ENCODE measurements around the gene ADGRG4. TPM values are rescaled to one million over a fixed set of nuclear protein-coding genes. Genes with fewer than 3 reads are reported as not detected.

ADGRG4 gene
- total and polyA plus RNA-seq, 3 donors from 2014 or later, result 0.28 to 1.0 (median 0.50) TPM

GRCh38 chrX:136258951-136259350 is 41.8 kb upstream of the ADGRG4 start:
- WGBS, 2 donors, result 92 to 100% methylated on average over 1 of the region's 1 CpG
- no peak for DNase-seq
- intact Hi-C loops (cut with DNase I; ENCODE audit: low total_unique reads), result no loop called here
- Histone ChIP-seq H3K27ac (no peak overlapping the region), H3K27me3 (no peaks in the 10 kb centered on the region), H3K9me3 (no peaks in the 10 kb centered on the region), H3K4me1 (no peaks in the 10 kb centered on the region), H3K36me3 (ENCODE audit: low read depth, missing control alignments) (no peaks in the 10 kb centered on the region), H3K4me3 (no peak overlapping the region)
- TF ChIP-seq POLR2A (IDR thresholded peaks at IDR 0.05) (no peak), CTCF (IDR thresholded peaks at IDR 0.05) (no peak)

DNA sequence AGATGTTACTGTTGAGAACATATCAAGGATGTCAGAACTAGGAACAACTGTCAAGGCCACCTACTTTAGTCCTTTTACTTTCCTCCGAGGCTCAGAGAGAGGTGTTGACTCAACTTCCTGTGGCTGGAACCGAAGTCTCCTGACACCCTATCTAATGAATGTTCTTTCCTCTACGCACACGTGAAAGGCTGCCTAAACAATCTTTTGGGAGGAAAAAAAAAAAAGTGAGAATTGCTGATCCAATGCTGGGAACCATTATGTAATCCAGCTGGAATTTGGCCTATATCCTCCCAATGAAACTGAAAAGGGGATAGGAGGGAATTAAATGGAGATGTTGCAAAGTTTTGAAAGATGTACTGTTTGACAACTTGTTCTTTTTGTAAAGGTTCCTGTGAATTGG is 41.2 kb upstream of the ADGRG4 start:
- DNase-seq, result peak; percentile 14
- intact Hi-C loops (cut with DNase I; ENCODE audit: low total_unique reads), result no loop called here
- H3K27me3 ChIP-seq, result no peaks in the 10 kb centered on the region
- 18 to 23% methylated on average over 4 of the region's 4 CpGs for WGBS, 2 donors
- no peaks in the 10 kb centered on the region for H3K36me3 ChIP-seq (ENCODE audit: low read depth, missing control alignments)
- H3K9me3 ChIP-seq, result no peaks in the 10 kb centered on the region
- no peaks in the 10 kb centered on the region for H3K4me1 ChIP-seq
- H3K27ac ChIP-seq, result no peak overlapping the region
- TF ChIP-seq POLR2A (IDR thresholded peaks at IDR 0.05) (no peak), CTCF (IDR thresholded peaks at IDR 0.05) (no peak)
- no peak overlapping the region for H3K4me3 ChIP-seq

GRCh38 chrX:136260776-136261175 is 40.0 kb upstream of the ADGRG4 start:
- Histone ChIP-seq H3K27me3 (no peaks in the 10 kb centered on the region), H3K4me3 (no peak overlapping the region), H3K4me1 (no peaks in the 10 kb centered on the region), H3K9me3 (no peaks in the 10 kb centered on the region), H3K36me3 (ENCODE audit: low read depth, missing control alignments) (no peaks in the 10 kb centered on the region), H3K27ac (no peak overlapping the region)
- no peak for DNase-seq
- TF ChIP-seq CTCF (IDR thresholded peaks at IDR 0.05) (no peak), POLR2A (IDR thresholded peaks at IDR 0.05) (no peak)
- intact Hi-C loops (cut with DNase I; ENCODE audit: low total_unique reads), result no loop called here

- intact Hi-C loops (cut with DNase I; ENCODE audit: low total_unique reads), result no loop called here
- Histone ChIP-seq H3K27ac (no peak overlapping the region), H3K9me3 (no peaks in the 10 kb centered on the region), H3K27me3 (no peaks in the 10 kb centered on the region), H3K36me3 (ENCODE audit: low read depth, missing control alignments) (no peaks in the 10 kb centered on the region), H3K4me3 (no peak overlapping the region), H3K4me1 (no peaks in the 10 kb centered on the region)
- DNase-seq, result no peak
- 88 to 94% methylated on average over 6 to 7 of the region's 7 CpGs for WGBS, 2 donors
- TF ChIP-seq POLR2A (IDR thresholded peaks at IDR 0.05), result no peak
- no peak for TF ChIP-seq CTCF (IDR thresholded peaks at IDR 0.05)
Measured at GRCh38 chrX:136261321-136261720, 39.4 kb upstream of the ADGRG4 start.

DNA sequence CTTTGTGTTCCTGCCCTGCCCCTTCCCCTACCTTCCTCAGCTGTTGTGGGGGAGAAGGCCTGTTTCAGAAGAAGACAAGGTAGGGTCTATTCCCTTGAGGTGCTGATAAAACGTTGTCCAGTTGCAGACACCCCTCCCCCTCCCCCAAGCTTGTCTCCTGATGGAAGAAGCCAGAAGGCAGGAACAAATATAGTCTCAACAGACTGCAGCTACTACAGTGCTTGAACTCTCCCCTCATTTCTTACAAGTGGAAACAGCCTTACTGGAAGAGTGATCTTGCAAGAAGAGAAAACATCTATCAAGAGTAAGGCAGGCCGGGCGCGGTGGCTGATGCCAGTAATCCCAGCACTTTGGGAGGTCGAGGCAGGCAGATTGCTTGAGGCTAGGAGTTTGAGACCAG is 38.5 kb upstream of the ADGRG4 start:
- WGBS, 2 donors, result 64 to 82% methylated on average over 4 to 5 of the region's 5 CpGs

More for the DNA sequence above, 38.5 kb upstream of the ADGRG4 start:
- intact Hi-C loops (cut with DNase I; ENCODE audit: low total_unique reads), result no loop called here
- H3K4me3 ChIP-seq, result no peak overlapping the region
- no peaks in the 10 kb centered on the region for H3K27me3 ChIP-seq
- H3K4me1 ChIP-seq, result no peaks in the 10 kb centered on the region
- no peak for TF ChIP-seq CTCF (IDR thresholded peaks at IDR 0.05)
- no peak for TF ChIP-seq POLR2A (IDR thresholded peaks at IDR 0.05)
- H3K36me3 ChIP-seq (ENCODE audit: low read depth, missing control alignments), result no peaks in the 10 kb centered on the region
- no peak overlapping the region for H3K27ac ChIP-seq
- DNase-seq, result no peak
- no peaks in the 10 kb centered on the region for H3K9me3 ChIP-seq

Data from testis (tissue), 3 donors.